BLaER1 treated with 17β-estradiol and CSF1 and Interleukin-3, amounts not matched to agents 10 nM and 100 nM (cell line): ENCODE data around the gene OMP.

ENCODE experiments used
- H3K27ac ChIP-seq, 11 experiments: shearing (Covaris generic); formaldehyde crosslinking; 2 replicates each; pipeline ENCODE4 v1.8.1; 2022
- H3K27me3 ChIP-seq, 11 experiments: shearing (Covaris generic); formaldehyde crosslinking; 2 replicates each; pipeline ENCODE4 v1.8.1; 2022
- H3K36me3 ChIP-seq, 11 experiments: shearing (Covaris generic); formaldehyde crosslinking; 2 replicates each; pipeline ENCODE4 v1.8.1; 2022
- H3K4me1 ChIP-seq, 10 experiments: shearing (Covaris generic); formaldehyde crosslinking; 2 replicates each; pipeline ENCODE4 v1.8.1; 2022
- H3K4me2 ChIP-seq, 11 experiments: shearing (Covaris generic); formaldehyde crosslinking; 2 replicates each; pipeline ENCODE4 v1.8.1; 2022
- H3K4me3 ChIP-seq, 10 experiments: shearing (Covaris generic); formaldehyde crosslinking; 2 replicates each; pipeline ENCODE4 v1.8.1; 2022
- H3K9ac ChIP-seq, 11 experiments: shearing (Covaris generic); formaldehyde crosslinking; 2 replicates each; pipeline ENCODE4 v1.8.1; 2022
- H3K9me3 ChIP-seq, 11 experiments: shearing (Covaris generic); formaldehyde crosslinking; replicated peaks in 1 of 11; 2 replicates each; pipeline ENCODE4 v1.8.1; 2022
- H4K20me1 ChIP-seq, 11 experiments: shearing (Covaris generic); formaldehyde crosslinking; 2 replicates each; pipeline ENCODE4 v1.8.1; 2022
- Cebpa-rat ChIP-seq, 11 experiments: shearing (Covaris generic); IDR thresholded peaks; 2 replicates each; pipeline ENCODE4 v1.8.1; 2022

The OMP gene

GRCh38 chr11:77081976-77082836, 20.4 kb upstream of the OMP start:
- Histone ChIP-seq H4K20me1 (no peaks in the 10 kb centered on the region), H3K27ac (peak overlapping the region; percentile 64 to 88 (median 78)), H3K9me3 (peaks cover 0 to 12% (median 5%) of the 10 kb centered on the region in 11 experiments; a peak in 9 of 22 replicates), H3K9ac (peak overlapping the region; percentile 55 to 79 (median 70)), H3K4me1 (peaks cover 60 to 74% (median 69%) of the 10 kb centered on the region in 10 experiments), H3K27me3 (no peaks in the 10 kb centered on the region), H3K36me3 (no peaks in the 10 kb centered on the region; a peak in 1 of 22 replicates), H3K4me3 (peak overlapping the region in 9 of 10 experiments; percentile 21 to 58 (median 27); a peak in 14 of 20 replicates), H3K4me2 (peak overlapping the region; percentile 87 to 99 (median 93))
- TF ChIP-seq Cebpa-rat (IDR thresholded peaks at IDR 0.05), result no peak

- Histone ChIP-seq H3K36me3 (no peaks in the 10 kb centered on the region; a peak in 1 of 22 replicates), H3K4me3 (peak overlapping the region in 9 of 10 experiments; percentile 21 to 58 (median 27); a peak in 14 of 20 replicates), H4K20me1 (no peaks in the 10 kb centered on the region), H3K4me2 (peak overlapping the region; percentile 87 to 99 (median 93)), H3K27ac (peak overlapping the region; percentile 64 to 88 (median 78)), H3K4me1 (peaks cover 62 to 76% (median 70%) of the 10 kb centered on the region in 10 experiments), H3K27me3 (no peaks in the 10 kb centered on the region), H3K9ac (peak overlapping the region; percentile 55 to 79 (median 70); a peak in 21 of 22 replicates), H3K9me3 (peaks cover 0 to 12% (median 5%) of the 10 kb centered on the region in 11 experiments; a peak in 9 of 22 replicates)
- TF ChIP-seq Cebpa-rat (IDR thresholded peaks at IDR 0.05), result no peak
Measured at GRCh38 chr11:77082838-77083565, 19.6 kb upstream of the OMP start.

GRCh38 chr11:77083566-77084245, 18.9 kb upstream of the OMP start:
- TF ChIP-seq Cebpa-rat (IDR thresholded peaks at IDR 0.05), result no peak

GRCh38 chr11:77084581-77085191, 18.0 kb upstream of the OMP start:
- Histone ChIP-seq H3K4me1 (peaks cover 62 to 75% (median 70%) of the 10 kb centered on the region in 10 experiments), H3K27me3 (no peaks in the 10 kb centered on the region), H3K36me3 (no peaks in the 10 kb centered on the region), H3K4me2 (peak overlapping the region in 10 of 11 experiments; percentile 89 to 99 (median 94); a peak in 20 of 22 replicates), H3K27ac (peak overlapping the region in 6 of 11 experiments; percentile 11 to 76 (median 30); a peak in 7 of 22 replicates), H3K9me3 (0 out of 22 replicates have a peak, but pooled peaks cover 0 to 6% (median 0%) of the 10 kb centered on the region in 11 experiments), H4K20me1 (peaks cover 0 to 12% (median 0%) of the 10 kb centered on the region in 11 experiments; a peak in 1 of 22 replicates), H3K9ac (peak overlapping the region in 6 of 11 experiments; percentile 8 to 76 (median 30); a peak in 7 of 22 replicates), H3K4me3 (no peak overlapping the region)
- no peak for TF ChIP-seq Cebpa-rat (IDR thresholded peaks at IDR 0.05)

More at GRCh38 chr11:77083566-77084245, 18.9 kb upstream of the OMP start:
- 0 out of 22 replicates have a peak, but pooled peaks cover 0 to 8% (median 0%) of the 10 kb centered on the region in 11 experiments for H3K9me3 ChIP-seq
- peak overlapping the region; percentile 87 to 99 (median 93) for H3K4me2 ChIP-seq
- H3K4me3 ChIP-seq, result no peak overlapping the region
- peak overlapping the region in 8 of 11 experiments; percentile 65 to 77 (median 70); a peak in 11 of 22 replicates for H3K9ac ChIP-seq
- no peaks in the 10 kb centered on the region for H3K27me3 ChIP-seq
- peaks cover 62 to 76% (median 70%) of the 10 kb centered on the region in 10 experiments for H3K4me1 ChIP-seq
- H4K20me1 ChIP-seq, result peaks cover 0 to 2% (median 0%) of the 10 kb centered on the region in 11 experiments; a peak in 1 of 22 replicates
- no peaks in the 10 kb centered on the region for H3K36me3 ChIP-seq
- peak overlapping the region; percentile 64 to 88 (median 78); a peak in 21 of 22 replicates for H3K27ac ChIP-seq

- H3K4me2 ChIP-seq, result peak overlapping the region; percentile 28 to 67 (median 49); a peak in 17 of 22 replicates
- H3K9me3 ChIP-seq, result no peaks in the 10 kb centered on the region
- H3K4me1 ChIP-seq, result peaks cover 57 to 71% (median 68%) of the 10 kb centered on the region in 10 experiments
- no peak for TF ChIP-seq Cebpa-rat (IDR thresholded peaks at IDR 0.05)
- 0 out of 22 replicates have a peak overlapping the region, but pooled peaks of 1 of the 11 experiments have one; percentile 66 for H3K9ac ChIP-seq
- no peak overlapping the region for H3K4me3 ChIP-seq
- no peaks in the 10 kb centered on the region for H3K27me3 ChIP-seq
- peaks cover 0 to 21% (median 0%) of the 10 kb centered on the region in 11 experiments; a peak in 5 of 22 replicates for H4K20me1 ChIP-seq
- H3K36me3 ChIP-seq, result no peaks in the 10 kb centered on the region
- no peak overlapping the region for H3K27ac ChIP-seq
Measured at GRCh38 chr11:77085652-77086051, 17.0 kb upstream of the OMP start.

- H3K27me3 ChIP-seq, result no peaks in the 10 kb centered on the region
- peak overlapping the region; percentile 28 to 67 (median 49) for H3K4me2 ChIP-seq
- peaks cover 46 to 71% (median 68%) of the 10 kb centered on the region in 10 experiments for H3K4me1 ChIP-seq
- no peak overlapping the region for H3K4me3 ChIP-seq
- H3K36me3 ChIP-seq, result no peaks in the 10 kb centered on the region
- H3K9ac ChIP-seq, result peak overlapping the region in 7 of 11 experiments; percentile 11 to 66 (median 23); a peak in 5 of 22 replicates
- TF ChIP-seq Cebpa-rat (IDR thresholded peaks at IDR 0.05), result no peak
- peaks cover 0 to 26% (median 4%) of the 10 kb centered on the region in 11 experiments; a peak in 6 of 22 replicates for H4K20me1 ChIP-seq
- no peaks in the 10 kb centered on the region for H3K9me3 ChIP-seq
- peak overlapping the region in 4 of 11 experiments; percentile 9 to 35 (median 24); a peak in 3 of 22 replicates for H3K27ac ChIP-seq
Measured at GRCh38 chr11:77086521-77087472, 15.8 kb upstream of the OMP start.

GRCh38 chr11:77087723-77088225, 14.9 kb upstream of the OMP start:
- TF ChIP-seq Cebpa-rat (IDR thresholded peaks at IDR 0.05), result no peak
- Histone ChIP-seq H3K36me3 (no peaks in the 10 kb centered on the region), H3K9ac (no peak overlapping the region), H3K9me3 (no peaks in the 10 kb centered on the region), H3K4me2 (no peak overlapping the region), H3K27ac (no peak overlapping the region), H3K4me1 (peaks cover 36 to 69% (median 62%) of the 10 kb centered on the region in 10 experiments), H3K4me3 (no peak overlapping the region), H3K27me3 (no peaks in the 10 kb centered on the region), H4K20me1 (peaks cover 0 to 36% (median 4%) of the 10 kb centered on the region in 11 experiments; a peak in 6 of 22 replicates)
